ENCODE results near the gene SCN4A.
"Not testable (repeated sequence)": the region's sequence is repeated elsewhere in the genome, so short reads cannot be mapped to it uniquely, and the experiment has no call there.

DNA sequence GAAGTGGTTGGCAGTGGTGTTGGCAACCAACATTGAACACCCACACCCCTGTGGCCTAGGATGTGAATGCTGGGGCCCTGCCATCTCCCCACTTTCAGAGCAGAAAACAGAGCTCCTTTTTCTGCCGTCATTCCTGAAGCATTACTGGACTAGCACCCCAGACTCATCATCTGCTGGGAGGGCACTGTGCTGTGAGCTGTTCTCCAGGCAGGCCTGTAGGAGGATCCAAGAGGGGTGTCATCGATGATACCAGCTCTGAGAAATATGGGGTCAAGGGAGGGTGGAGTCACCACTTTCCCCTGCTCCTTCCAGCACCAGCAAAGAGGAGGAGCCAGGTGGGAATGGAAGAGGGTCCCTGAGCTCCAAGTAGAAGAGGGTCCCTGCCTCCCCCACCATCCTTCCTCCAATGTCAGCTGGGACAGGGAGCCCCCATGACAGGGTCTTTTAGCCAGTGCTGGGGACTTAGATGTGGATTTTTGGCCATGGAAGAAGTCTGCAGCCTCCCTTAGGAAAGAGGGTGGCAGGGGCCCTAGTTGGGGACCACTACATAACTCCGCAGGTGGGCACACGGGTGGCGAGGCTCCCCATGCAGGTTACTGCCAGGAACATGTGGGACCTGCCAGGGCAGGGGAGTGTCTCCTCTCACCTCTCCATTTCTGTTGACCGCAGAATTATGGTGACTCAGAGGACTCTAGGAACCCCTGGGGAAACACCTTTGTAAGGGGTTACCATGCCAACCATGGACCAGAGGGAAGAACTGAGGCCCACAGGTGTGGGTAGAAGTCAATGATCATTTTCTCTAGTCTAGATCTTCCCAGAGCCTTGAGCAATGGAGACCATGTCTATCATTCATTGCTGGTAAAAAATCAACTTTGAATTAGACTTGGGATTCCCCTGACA, 73.6 kb downstream of the SCN4A start:
- not testable (repeated sequence) for TF ChIP-seq POLR2A, CTCF (IDR thresholded peaks at IDR 0.05)

Measured in Peyer's patch (tissue), 4 donors.